Osteocyte (in vitro differentiated cells): Measurements from ENCODE around the gene ATP6V0D1. TPM values are rescaled to one million over a fixed set of nuclear protein-coding genes. Genes with fewer than 3 reads are reported as not detected.

ENCODE experiments used
- DNase-seq: peaks from one replicate; pipeline ENCODE4 v3.0.0; 2021; ENCODE audit warnings: mixed read lengths; ENCODE audit not compliant: unreplicated experiment; ENCODE audit errors: extremely low spot score
- H3K27ac Mint-ChIP-seq: one replicate; pipeline ENCODE4 v1.8.0; 2021; ENCODE audit warnings: mild to moderate bottlenecking, mixed read lengths; ENCODE audit not compliant: unreplicated experiment
- H3K27me3 Mint-ChIP-seq: one replicate; pipeline ENCODE4 v1.8.0; 2021; ENCODE audit warnings: mixed read lengths; ENCODE audit not compliant: unreplicated experiment
- H3K36me3 Mint-ChIP-seq: one replicate; pipeline ENCODE4 v1.8.0; 2021; ENCODE audit warnings: mixed read lengths; ENCODE audit not compliant: unreplicated experiment
- H3K4me1 Mint-ChIP-seq: one replicate; pipeline ENCODE4 v1.8.0; 2021; ENCODE audit warnings: mixed read lengths; ENCODE audit not compliant: unreplicated experiment
- H3K4me3 Mint-ChIP-seq: one replicate; pipeline ENCODE4 v1.8.0; 2021; ENCODE audit warnings: mild to moderate bottlenecking, moderate library complexity, mixed read lengths; ENCODE audit not compliant: unreplicated experiment
- H3K9me3 Mint-ChIP-seq: one replicate; pipeline ENCODE4 v1.8.0; 2021; ENCODE audit warnings: mixed read lengths; ENCODE audit not compliant: unreplicated experiment
- total RNA-seq: library from RNA; stranded (reverse); gene quantifications from 2 replicates; pipeline ENCODE4 v1.2.1, GENCODE V29; 2021
- TF ChIP-seq, protein P1 (sequence below): fragments of 200-600 bp; sonication (generic); IDR thresholded peaks from 2 replicates; pipeline ENCODE4 v1.5.0; 2021; ENCODE audit warnings: antibody characterized with exemption, mild to moderate bottlenecking, moderate library complexity

Gene ATP6V0D1
- total RNA-seq, 1 donor from 2014 or later: 116 TPM

DNA sequence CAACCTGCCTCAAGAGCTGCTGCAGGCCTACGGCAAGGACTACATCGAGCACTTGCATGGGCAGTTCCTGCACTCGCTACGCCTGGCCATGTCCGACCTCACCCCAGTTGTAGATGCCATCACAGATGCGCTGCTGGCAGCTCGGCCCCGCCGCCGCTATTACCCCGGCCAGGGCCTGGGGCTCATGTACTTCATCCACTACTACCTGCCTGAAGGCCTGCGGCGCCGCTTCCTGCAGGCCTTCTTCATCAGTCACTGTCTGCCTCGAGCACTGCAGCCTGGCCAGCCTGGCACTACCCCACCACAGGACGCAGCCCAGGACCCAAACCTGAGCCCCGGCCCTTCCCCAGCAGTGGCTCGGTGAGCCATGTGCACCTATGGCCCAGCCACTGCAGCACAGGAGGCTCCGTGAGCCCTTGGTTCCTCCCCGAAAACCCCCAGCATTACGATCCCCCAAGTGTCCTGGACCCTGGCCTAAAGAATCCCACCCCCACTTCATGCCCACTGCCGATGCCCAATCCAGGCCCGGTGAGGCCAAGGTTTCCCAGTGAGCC is 44.2 kb downstream of the ATP6V0D1 start:
- no peaks in the 10 kb centered on the region for H3K9me3 Mint-ChIP-seq
- H3K27me3 Mint-ChIP-seq: no peaks in the 10 kb centered on the region
- H3K4me1 Mint-ChIP-seq: peaks cover 5% of the 10 kb centered on the region
- peaks cover 13% of the 10 kb centered on the region for H3K36me3 Mint-ChIP-seq
- no peak for DNase-seq
- H3K4me3 Mint-ChIP-seq: no peak overlapping the region
- TF ChIP-seq, protein P1, sequence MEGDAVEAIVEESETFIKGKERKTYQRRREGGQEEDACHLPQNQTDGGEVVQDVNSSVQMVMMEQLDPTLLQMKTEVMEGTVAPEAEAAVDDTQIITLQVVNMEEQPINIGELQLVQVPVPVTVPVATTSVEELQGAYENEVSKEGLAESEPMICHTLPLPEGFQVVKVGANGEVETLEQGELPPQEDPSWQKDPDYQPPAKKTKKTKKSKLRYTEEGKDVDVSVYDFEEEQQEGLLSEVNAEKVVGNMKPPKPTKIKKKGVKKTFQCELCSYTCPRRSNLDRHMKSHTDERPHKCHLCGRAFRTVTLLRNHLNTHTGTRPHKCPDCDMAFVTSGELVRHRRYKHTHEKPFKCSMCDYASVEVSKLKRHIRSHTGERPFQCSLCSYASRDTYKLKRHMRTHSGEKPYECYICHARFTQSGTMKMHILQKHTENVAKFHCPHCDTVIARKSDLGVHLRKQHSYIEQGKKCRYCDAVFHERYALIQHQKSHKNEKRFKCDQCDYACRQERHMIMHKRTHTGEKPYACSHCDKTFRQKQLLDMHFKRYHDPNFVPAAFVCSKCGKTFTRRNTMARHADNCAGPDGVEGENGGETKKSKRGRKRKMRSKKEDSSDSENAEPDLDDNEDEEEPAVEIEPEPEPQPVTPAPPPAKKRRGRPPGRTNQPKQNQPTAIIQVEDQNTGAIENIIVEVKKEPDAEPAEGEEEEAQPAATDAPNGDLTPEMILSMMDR: no peak
- no peak overlapping the region for H3K27ac Mint-ChIP-seq

DNA sequence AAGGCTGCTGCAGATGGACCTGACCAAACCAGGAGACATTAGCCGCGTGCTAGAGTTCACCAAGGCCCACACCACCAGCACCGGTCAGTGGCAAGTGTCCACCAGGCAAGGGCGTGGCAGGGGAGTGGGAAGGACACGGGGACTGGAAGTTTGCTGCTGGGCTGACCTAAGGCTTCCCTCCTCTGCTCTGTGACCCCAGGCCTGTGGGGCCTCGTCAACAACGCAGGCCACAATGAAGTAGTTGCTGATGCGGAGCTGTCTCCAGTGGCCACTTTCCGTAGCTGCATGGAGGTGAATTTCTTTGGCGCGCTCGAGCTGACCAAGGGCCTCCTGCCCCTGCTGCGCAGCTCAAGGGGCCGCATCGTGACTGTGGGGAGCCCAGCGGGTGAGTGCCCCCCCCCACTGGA is 45.2 kb downstream of the ATP6V0D1 start:
- no peak for DNase-seq
- TF ChIP-seq, protein P1: no peak
- Mint-ChIP-seq H3K36me3 (peaks cover 13% of the 10 kb centered on the region), H3K27ac (no peak overlapping the region), H3K27me3 (no peaks in the 10 kb centered on the region), H3K9me3 (no peaks in the 10 kb centered on the region), H3K4me3 (no peak overlapping the region), H3K4me1 (peaks cover 7% of the 10 kb centered on the region)

DNA sequence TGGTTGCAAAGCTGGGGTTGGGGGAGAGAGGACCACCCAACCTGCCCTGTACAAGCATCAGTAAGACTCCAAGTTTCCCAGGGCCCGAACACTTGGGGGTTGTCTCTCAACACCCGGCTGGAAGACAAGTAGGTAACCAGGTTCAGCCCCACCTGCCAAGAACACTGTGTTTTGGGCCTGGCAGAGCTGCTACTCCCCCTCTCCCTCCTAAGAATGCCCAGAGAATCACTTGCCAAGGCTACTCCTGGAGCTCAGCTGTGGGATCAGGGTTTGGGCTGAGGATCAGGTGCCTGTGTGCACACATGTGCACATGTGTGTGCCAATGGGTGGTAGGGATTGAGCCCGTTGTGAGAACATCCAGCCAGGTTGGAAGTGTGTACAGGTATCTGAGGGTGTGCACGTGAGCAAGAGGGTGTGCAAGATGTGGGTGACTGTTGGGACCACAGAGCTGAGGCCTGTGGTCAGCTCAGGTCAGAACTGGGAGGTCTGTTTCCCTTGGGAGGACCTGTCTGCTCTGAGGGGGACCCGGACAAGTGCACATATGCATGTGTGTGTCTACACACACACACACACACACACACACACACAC is 47.7 kb downstream of the ATP6V0D1 start:
- H3K4me3 Mint-ChIP-seq: no peak overlapping the region
- DNase-seq: no peak
- peaks cover 3% of the 10 kb centered on the region for H3K27me3 Mint-ChIP-seq
- peaks cover 14% of the 10 kb centered on the region for H3K4me1 Mint-ChIP-seq
- TF ChIP-seq, protein P1: no peak
- H3K27ac Mint-ChIP-seq: no peak overlapping the region
- peaks cover 5% of the 10 kb centered on the region for H3K36me3 Mint-ChIP-seq
- no peaks in the 10 kb centered on the region for H3K9me3 Mint-ChIP-seq

DNA sequence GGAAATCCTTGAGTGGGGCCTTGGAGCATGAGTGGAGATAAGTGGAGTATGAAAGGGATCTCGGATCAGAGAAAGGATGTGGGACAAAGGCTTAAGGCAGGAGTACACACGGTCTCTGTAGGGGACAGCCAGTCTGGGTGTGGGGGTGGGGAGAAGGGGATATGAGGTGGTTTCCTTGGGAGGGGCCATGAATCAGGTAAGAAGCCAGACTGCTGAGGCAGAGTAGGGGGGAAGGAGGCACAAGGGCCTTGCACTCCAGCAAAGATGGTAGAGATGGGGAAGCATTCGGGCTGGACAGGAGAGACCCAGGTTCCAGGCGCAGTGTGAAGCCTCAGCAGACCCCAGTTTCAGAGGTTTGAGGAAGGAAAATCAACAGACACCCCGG is 48.5 kb downstream of the ATP6V0D1 start:
- H3K4me3 Mint-ChIP-seq: no peak overlapping the region
- TF ChIP-seq, protein P1: no peak
- no peak for DNase-seq
- H3K4me1 Mint-ChIP-seq: peaks cover 14% of the 10 kb centered on the region
- H3K27ac Mint-ChIP-seq: no peak overlapping the region
- H3K9me3 Mint-ChIP-seq: no peaks in the 10 kb centered on the region
- H3K27me3 Mint-ChIP-seq: peaks cover 3% of the 10 kb centered on the region
- H3K36me3 Mint-ChIP-seq: peaks cover 5% of the 10 kb centered on the region

DNA sequence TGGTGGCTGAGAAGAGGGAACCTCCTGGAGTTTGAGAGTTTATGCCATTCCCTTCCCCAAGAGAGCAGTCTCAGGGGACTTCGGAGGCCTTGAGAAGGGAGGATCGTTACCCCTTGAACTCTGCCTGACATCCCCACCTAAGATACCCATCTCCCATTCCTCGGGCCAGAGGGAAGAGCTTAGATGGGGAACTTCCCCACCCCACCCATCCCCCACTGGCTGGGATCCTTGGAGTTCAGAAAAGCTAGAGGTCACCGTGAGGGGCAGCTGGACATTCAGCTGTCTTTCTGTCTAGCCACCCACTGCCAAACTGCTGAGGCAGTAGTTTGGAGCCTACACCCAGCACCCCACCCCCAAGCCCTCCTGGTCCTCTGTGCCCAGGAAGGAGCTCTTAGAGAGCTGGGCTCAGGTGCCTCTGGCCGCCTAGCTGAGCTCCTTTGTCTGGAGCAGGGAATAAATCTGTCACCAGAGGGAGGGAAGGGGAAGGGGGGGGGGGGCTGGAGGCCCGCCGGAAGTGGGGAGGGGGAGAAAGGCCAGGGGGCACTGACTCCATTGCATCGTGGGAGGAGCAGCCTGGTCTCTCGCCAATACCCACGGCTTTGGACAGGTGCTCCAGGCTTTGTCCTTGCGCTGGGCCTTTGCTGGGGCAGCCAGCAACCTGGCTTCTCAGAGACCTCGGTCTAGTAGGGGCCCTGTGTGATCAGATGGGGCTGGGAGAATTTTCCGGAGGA is 49.0 kb downstream of the ATP6V0D1 start:
- no peak overlapping the region for H3K27ac Mint-ChIP-seq

More for the DNA sequence above, 49.0 kb downstream of the ATP6V0D1 start:
- H3K9me3 Mint-ChIP-seq: no peaks in the 10 kb centered on the region
- no peak for DNase-seq
- peaks cover 6% of the 10 kb centered on the region for H3K27me3 Mint-ChIP-seq
- peak overlapping the region; percentile 52 for H3K4me3 Mint-ChIP-seq
- TF ChIP-seq, protein P1: no peak
- H3K36me3 Mint-ChIP-seq: peaks cover 6% of the 10 kb centered on the region
- H3K4me1 Mint-ChIP-seq: peaks cover 17% of the 10 kb centered on the region
